HepG2 (cell line): ENCODE data around the gene MYH15. TPM values are rescaled to one million over a fixed set of nuclear protein-coding genes. Genes with fewer than 3 reads are reported as not detected.

ENCODE experiments used
- ATAC-seq: fragments of 200-7000 bp; cut with Tn5 transposase; 3 replicates; pipeline ENCODE4 v1.9.1; 2020; ENCODE audit warnings: mild to moderate bottlenecking, moderate library complexity
- BruUV-seq: library from RNA; stranded (reverse); fragments of 400-500 nt; replicated peaks from 2 replicates; lab custom pipeline; 2021; lab: Mats Ljungman, UMichigan
- CTCF ChIA-PET: fragments of 300-600 bp; formaldehyde crosslinking; extraction: SDS; loops from one replicate; lab custom pipeline; 2021; ENCODE audit warnings: low total read pairs, inconsistent platforms, low intra/inter-chr PET ratio; lab: Yijun Ruan, JAX
- POLR2A ChIA-PET: fragments of 350-600 bp; sonication (Branson Sonifier 250); formaldehyde crosslinking; loops from one replicate; lab custom pipeline; 2020; ENCODE audit warnings: antibody characterized with exemption, inconsistent platforms; lab: Yijun Ruan, JAX
- DNase-seq: peaks from one replicate; pipeline ENCODE4 v3.0.0-alpha.2; 2015; ENCODE audit warnings: low spot score
- FAIRE-seq: peaks from 3 replicates; lab custom pipeline; 2011; peaks lifted over from hg19 to GRCh38; lab: Jason Lieb, UNC
- H2AFZ ChIP-seq: one replicate; pipeline ENCODE4 v1.6.1; 2011; ENCODE audit warnings: low read length, inconsistent platforms
- H3K27ac ChIP-seq: fragments of 300-600 bp; 3 replicates; pipeline ENCODE4 v1.8.0; 2011; ENCODE audit warnings: mixed run types, mild to moderate bottlenecking, mixed read lengths, low read length, inconsistent platforms; ENCODE audit not compliant: insufficient read depth; ENCODE audit errors: extremely low read length
- H3K27me3 ChIP-seq, 2 experiments: fragments of 200-600 bp in 1 of 2; 2 replicates in 1 of 2; 3 replicates in 1 of 2; pipeline versions ENCODE4 v1.6.0 to v1.8.0; 2011; ENCODE audit warnings: low read length in 2 of 2, mild to moderate bottlenecking in 2 of 2, moderate library complexity in 2 of 2, inconsistent platforms in 1 of 2; ENCODE audit not compliant: insufficient read depth in 2 of 2, control insufficient read depth in 1 of 2
- H3K36me3 ChIP-seq, 2 experiments: fragments of 200-600 bp in 1 of 2; replicated peaks in 1 of 2; 2 replicates in 1 of 2; 3 replicates in 1 of 2; pipeline versions ENCODE4 v1.5.1 to v1.8.0; 2011; ENCODE audit warnings: low read length in 2 of 2, inconsistent platforms in 1 of 2; ENCODE audit not compliant: insufficient read depth in 2 of 2, control insufficient read depth in 1 of 2
- H3K4me1 ChIP-seq: 2 replicates; pipeline ENCODE4 v1.5.1; 2012; ENCODE audit warnings: low read length, inconsistent platforms; ENCODE audit not compliant: insufficient read depth
- H3K4me2 ChIP-seq: 2 replicates; pipeline ENCODE4 v1.6.0; 2011; ENCODE audit warnings: low read depth, low read length, inconsistent platforms
- H3K4me3 ChIP-seq, 3 experiments: fragments of 200-600 bp in 1 of 3; sonication (generic), shearing (Covaris generic) in 1 of 3; replicated peaks in 1 of 3; 2 replicates each; pipeline ENCODE4 v1.5.1; 2011 to 2016; ENCODE audit warnings: low read length in 3 of 3, inconsistent platforms in 2 of 3, low read depth in 2 of 3, mild to moderate bottlenecking in 2 of 3, control low read depth in 1 of 3, mixed read lengths in 1 of 3; ENCODE audit not compliant: insufficient read depth in 1 of 3
- H3K79me2 ChIP-seq: one replicate; pipeline ENCODE4 v1.6.1; 2011; ENCODE audit warnings: low read length, inconsistent platforms; ENCODE audit not compliant: insufficient read depth
- H3K9ac ChIP-seq: 2 replicates; pipeline ENCODE4 v1.6.0; 2011; ENCODE audit warnings: mild to moderate bottlenecking, low read depth, low read length, inconsistent platforms; ENCODE audit not compliant: insufficient read depth
- H3K9me3 ChIP-seq: 2 replicates; pipeline ENCODE4 v1.5.1; 2012; ENCODE audit warnings: mild to moderate bottlenecking, low read length
- H4K20me1 ChIP-seq: 2 replicates; pipeline ENCODE4 v1.6.0; 2011; ENCODE audit warnings: inconsistent platforms, mild to moderate bottlenecking, low read length, moderate library complexity; ENCODE audit not compliant: insufficient read depth
- AHR ChIP-seq: IDR thresholded peaks from 2 replicates; pipeline ENCODE4 v1.6.1; 2018; ENCODE audit warnings: missing genetic modification reagents, missing compliant biosample characterization
- AKNA ChIP-seq: sonication (generic); formaldehyde crosslinking; IDR thresholded peaks from 2 replicates; pipeline ENCODE4 v1.4.0; 2020; ENCODE audit warnings: missing genetic modification reagents, borderline replicate concordance
- HBP1 ChIP-seq: IDR thresholded peaks from 2 replicates; pipeline ENCODE4 v1.6.1; 2016; ENCODE audit warnings: low read depth, control low read depth
- KDM1A ChIP-seq: IDR thresholded peaks from 2 replicates; pipeline ENCODE4 v1.6.1; 2016; ENCODE audit warnings: missing compliant biosample characterization
- KLF13 ChIP-seq: sonication (generic); formaldehyde crosslinking; IDR thresholded peaks from 2 replicates; pipeline ENCODE4 v1.4.0; 2020; ENCODE audit warnings: mild to moderate bottlenecking, missing genetic modification reagents
- MXD4 ChIP-seq: IDR thresholded peaks from 2 replicates; pipeline ENCODE4 v1.6.1; 2016; ENCODE audit warnings: mild to moderate bottlenecking, missing biosample characterization, missing genetic modification reagents
- SOX5 ChIP-seq: IDR thresholded peaks from 2 replicates; pipeline ENCODE4 v1.6.1; 2016; ENCODE audit warnings: borderline replicate concordance
- SRY ChIP-seq: sonication (generic); formaldehyde crosslinking; IDR thresholded peaks from 2 replicates; pipeline ENCODE4 v1.8.0; 2022; ENCODE audit warnings: mild to moderate bottlenecking, missing genetic modification reagents
- TBP ChIP-seq: sonication (generic); formaldehyde crosslinking; IDR thresholded peaks from 2 replicates; pipeline ENCODE4 v1.5.0; 2020; ENCODE audit warnings: missing genetic modification reagents
- ZBTB3 ChIP-seq: sonication (generic); formaldehyde crosslinking; IDR thresholded peaks from 2 replicates; pipeline ENCODE4 v1.4.0; 2020; ENCODE audit warnings: low read depth, mild to moderate bottlenecking, moderate library complexity, missing genetic modification reagents, borderline replicate concordance
- ZNF138 ChIP-seq: sonication (generic); formaldehyde crosslinking; IDR thresholded peaks from 2 replicates; pipeline ENCODE4 v1.5.0; 2020; ENCODE audit warnings: mild to moderate bottlenecking, low read depth, missing genetic modification reagents
- ZNF274 ChIP-seq: sonication (generic); formaldehyde crosslinking; IDR thresholded peaks from 2 replicates; pipeline ENCODE4 v1.5.1; 2020; ENCODE audit warnings: mild to moderate bottlenecking, missing genetic modification reagents
- ZNF550 ChIP-seq: sonication (generic); formaldehyde crosslinking; IDR thresholded peaks from 2 replicates; pipeline ENCODE4 v1.4.0; 2020; ENCODE audit warnings: mild to moderate bottlenecking, missing genetic modification reagents, borderline replicate concordance
- ZNF556 ChIP-seq: sonication (generic); formaldehyde crosslinking; IDR thresholded peaks from 2 replicates; pipeline ENCODE4 v1.4.0; 2020; ENCODE audit warnings: mild to moderate bottlenecking, missing genetic modification reagents, borderline replicate concordance
- ZNF567 ChIP-seq: sonication (generic); formaldehyde crosslinking; IDR thresholded peaks from 2 replicates; pipeline ENCODE4 v1.8.1; 2023; ENCODE audit warnings: mild to moderate bottlenecking, missing genetic modification reagents, borderline replicate concordance
- ZNF740 ChIP-seq: sonication (generic); formaldehyde crosslinking; IDR thresholded peaks from 2 replicates; pipeline ENCODE4 v1.4.0; 2020; ENCODE audit warnings: missing genetic modification reagents
- ZNF781 ChIP-seq: sonication (generic); formaldehyde crosslinking; IDR thresholded peaks from 2 replicates; pipeline ENCODE4 v1.5.1; 2020; ENCODE audit warnings: borderline replicate concordance, mild to moderate bottlenecking, missing genetic modification reagents; ENCODE audit errors: not compliant biosample characterization
- ZNF800 ChIP-seq: sonication (generic); formaldehyde crosslinking; IDR thresholded peaks from 2 replicates; pipeline ENCODE4 v1.4.0; 2020; ENCODE audit warnings: missing genetic modification reagents
- WGBS: methylation state at CpG from one replicate; pipeline ENCODE4 v1.1.6; 2017; ENCODE audit warnings: low lambda C conversion rate; 5-methylcytosine and 5-hydroxymethylcytosine counted together
- in situ Hi-C: cut with HindIII; loops from 2 replicates; pipeline ENCODE4 v1.10.0; 2017; ENCODE audit warnings: low pct_unique_long_range_greater_than_20kb; ENCODE audit not compliant: extremely low pct_ligation_motif_present
- intact Hi-C: fragments of 100-400 bp; cut with micrococcal nuclease; formaldehyde crosslinking; loops from one replicate; pipeline ENCODE4 v1.10.0; 2022; ENCODE audit not compliant: unreplicated experiment
- polyA plus RNA-seq, 8 experiments: library from polyadenylated mRNA; depleted of rRNA in 3 of 8; stranded (reverse) in 7 of 8; unstranded in 1 of 8; fragments of >200 nt; fragmentation: Illumina TruSeq in 4 of 8; extraction: Trizol in 4 of 8; gene quantifications; 2 replicates each; pipeline versions ENCODE4 v1.2.1 to v1.2.3, GENCODE V29; 2011 to 2016; ENCODE audit warnings: low read depth in 4 of 8, missing spikeins in 1 of 8, mixed read lengths in 1 of 8; ENCODE audit not compliant: insufficient read depth in 1 of 8
- total RNA-seq, 5 experiments: library from RNA; depleted of rRNA; stranded (reverse); fragments of >200 nt; fragmentation: Illumina TruSeq; extraction: Trizol; gene quantifications; 2 replicates each; pipeline ENCODE4 v1.2.3, GENCODE V29; 2016; ENCODE audit warnings: low read depth in 1 of 5

MYH15 gene
- total and polyA plus RNA-seq, 2 of the 13 experiments (the other 11 are each of a cell fraction or from before 2014, with no cell fraction given), result 0.03 to 0.09 TPM

GRCh38 chr3:108486338-108486737 is 24.1 kb downstream of the MYH15 start:
- ChIA-PET POLR2A (no interaction called here), CTCF (no interaction called here)
- 0% methylated on average over 3 of the region's 3 CpGs for WGBS
- Histone ChIP-seq H3K79me2 (no peaks in the 10 kb centered on the region), H3K27ac (no peak overlapping the region), H3K27me3 (peaks cover 0 to under 1% of the 10 kb centered on the region in 2 experiments; a peak in 1 of 5 replicates), H4K20me1 (no peaks in the 10 kb centered on the region), H3K4me1 (no peaks in the 10 kb centered on the region), H3K36me3 (no peaks in the 10 kb centered on the region), H3K9me3 (no peaks in the 10 kb centered on the region), H2AFZ (no peak overlapping the region), H3K4me3 (no peak overlapping the region), H3K4me2 (no peak overlapping the region), H3K9ac (no peak overlapping the region)
- intact Hi-C loops (loop anchor here (5.0 to 10.0 kb wide), 2 partner anchors 528 to 596 kb away; no protein-coding TSS in a partner anchor), in situ Hi-C loops (no loop called here)
- DNase-seq (no peak), FAIRE-seq (no peak), ATAC-seq (no peak)
- no TSS peak for BruUV-seq
- TF ChIP-seq SRY (CRISPR knock-in tag), result no peak
- TF ChIP-seq ZNF781 (CRISPR knock-in tag), result no peak
- TF ChIP-seq MXD4 (CRISPR knock-in tag), result no peak
- no peak for TF ChIP-seq ZNF138
- no peak for TF ChIP-seq ZNF567
- TF ChIP-seq ZNF556, result no peak
- no peak for TF ChIP-seq HBP1 (CRISPR knock-in tag)
- TF ChIP-seq ZNF274 (CRISPR knock-in tag), result no peak
- no peak for TF ChIP-seq ZNF550 (CRISPR knock-in tag)
- TF ChIP-seq KDM1A, result no peak
- TF ChIP-seq TBP, result no peak
- no peak for TF ChIP-seq AKNA (CRISPR knock-in tag)
- no peak for TF ChIP-seq ZNF740
- no peak for TF ChIP-seq ZNF800
- no peak for TF ChIP-seq ZBTB3
- no peak for TF ChIP-seq SOX5 (CRISPR knock-in tag)
- no peak for TF ChIP-seq AHR (CRISPR knock-in tag)
- TF ChIP-seq KLF13, result no peak
